Left ventricle myocardium inferior (tissue), 1 donor: ENCODE measurements around the gene CNST. TPM values are rescaled to one million over a fixed set of nuclear protein-coding genes. Genes with fewer than 3 reads are reported as not detected.

Experiments used
- DNase-seq: peaks from one replicate; pipeline ENCODE4 v3.0.0-alpha.2; 2020
- H3K27ac ChIP-seq: fragments of 200-600 bp; replicated peaks from 2 replicates; pipeline ENCODE4 v1.8.0; 2021
- H3K27me3 ChIP-seq: fragments of 200-600 bp; 2 replicates; pipeline ENCODE4 v1.8.0; 2021; ENCODE audit warnings: low read depth
- H3K36me3 ChIP-seq: fragments of 200-600 bp; 2 replicates; pipeline ENCODE4 v1.8.0; 2021
- H3K4me1 ChIP-seq: fragments of 200-600 bp; 2 replicates; pipeline ENCODE4 v1.8.0; 2021
- H3K4me3 ChIP-seq: fragments of 200-600 bp; 2 replicates; pipeline ENCODE4 v1.8.0; 2021; ENCODE audit warnings: mild to moderate bottlenecking, moderate library complexity
- H3K9me3 ChIP-seq: fragments of 200-600 bp; replicated peaks from 2 replicates; pipeline ENCODE4 v1.8.0; 2021
- CTCF ChIP-seq: fragments of 200-600 bp; IDR thresholded peaks from 2 replicates; pipeline ENCODE4 v1.8.0; 2021; ENCODE audit warnings: antibody characterized with exemption, mild to moderate bottlenecking, borderline replicate concordance
- intact Hi-C: fragments of 100-400 bp; cut with micrococcal nuclease; formaldehyde crosslinking; loops from one replicate; pipeline ENCODE4 v1.11.0; 2022
- total RNA-seq: library from RNA; stranded (reverse); fragmentation: NEBNext Ultra II Directional; extraction: Animal tissue kit (Norgen Biotek cat#: 25700); gene quantifications from one replicate; pipeline ENCODE4 v1.2.1, GENCODE V29; 2021
- donor health status: DM: no; HTN: yes; CAD: no; lungs with severe emphysema.

Gene CNST
- total RNA-seq, 1 donor from 2014 or later, result 18.9 TPM

GRCh38 chr1:246607462-246607861, 41.2 kb downstream of the CNST start:
- DNase-seq, result peak; percentile 24

GRCh38 chr1:246608616-246609376, 42.5 kb downstream of the CNST start:
- H3K27me3 ChIP-seq, result no peaks in the 10 kb centered on the region
- no peaks in the 10 kb centered on the region for H3K9me3 ChIP-seq
- DNase-seq, result peak; percentile 61
- no peaks in the 10 kb centered on the region for H3K36me3 ChIP-seq
- TF ChIP-seq CTCF, result peak; percentile 44
- peaks cover 59% of the 10 kb centered on the region for H3K4me1 ChIP-seq
- peak overlapping the region; percentile 76 for H3K27ac ChIP-seq
- peak overlapping the region; percentile 21 for H3K4me3 ChIP-seq
- intact Hi-C loops, result no loop called here

More at GRCh38 chr1:246607462-246607861, 41.2 kb downstream of the CNST start:
- Histone ChIP-seq H3K27me3 (no peaks in the 10 kb centered on the region), H3K4me3 (no peak overlapping the region), H3K4me1 (peaks cover 52% of the 10 kb centered on the region), H3K36me3 (no peaks in the 10 kb centered on the region), H3K9me3 (no peaks in the 10 kb centered on the region), H3K27ac (peak overlapping the region; percentile 76)
- no peak for TF ChIP-seq CTCF
- intact Hi-C loops, result no loop called here

GRCh38 chr1:246609632-246610031, 43.4 kb downstream of the CNST start:
- Histone ChIP-seq H3K27me3 (no peaks in the 10 kb centered on the region), H3K36me3 (no peaks in the 10 kb centered on the region), H3K9me3 (no peaks in the 10 kb centered on the region), H3K4me1 (peaks cover 59% of the 10 kb centered on the region), H3K4me3 (no peak overlapping the region), H3K27ac (peak overlapping the region; percentile 76)
- no peak for DNase-seq
- intact Hi-C loops, result no loop called here
- TF ChIP-seq CTCF, result no peak

GRCh38 chr1:246613096-246613758, 47.0 kb downstream of the CNST start:
- H3K4me3 ChIP-seq, result no peak overlapping the region
- DNase-seq, result no peak
- no peaks in the 10 kb centered on the region for H3K9me3 ChIP-seq
- H3K27me3 ChIP-seq, result no peaks in the 10 kb centered on the region
- peaks cover 79% of the 10 kb centered on the region for H3K4me1 ChIP-seq
- no peak for TF ChIP-seq CTCF
- no peak overlapping the region for H3K27ac ChIP-seq
- H3K36me3 ChIP-seq, result no peaks in the 10 kb centered on the region
- intact Hi-C loops, result no loop called here

GRCh38 chr1:246617156-246617555, 50.9 kb downstream of the CNST start:
- Histone ChIP-seq H3K36me3 (peaks cover 10% of the 10 kb centered on the region), H3K4me3 (peak overlapping the region; percentile 38), H3K27ac (peak overlapping the region; percentile 82), H3K9me3 (no peaks in the 10 kb centered on the region), H3K27me3 (no peaks in the 10 kb centered on the region), H3K4me1 (peaks cover 51% of the 10 kb centered on the region)
- no peak for DNase-seq
- intact Hi-C loops, result no loop called here
- no peak for TF ChIP-seq CTCF
